C4-2B (cell line): ENCODE data around the gene SNAPC5.

Experiments
- CTCF ChIP-seq: fragments of 450-650 bp; conservative IDR thresholded peaks from 2 replicates; pipeline ENCODE4 v1.5.1; 2017; ENCODE audit warnings: mild to moderate bottlenecking
- ZFX ChIP-seq: fragments of 450-650 bp; IDR thresholded peaks from 2 replicates; pipeline ENCODE4 v1.6.1; 2017

GRCh38 chr15:66459818-66460615 lies 37.5 kb downstream of the SNAPC5 start:
- TF ChIP-seq CTCF = no peak
- TF ChIP-seq ZFX = no peak
